Common myeloid progenitor, CD34-positive (primary cell): ENCODE measurements around the gene ATG16L2.

Experiments used
- CTCF ChIA-PET: fragments of 350-600 bp; sonication (Branson Sonifier 250); formaldehyde crosslinking; loops from one replicate; lab custom pipeline; 2021; ENCODE audit warnings: antibody characterized with exemption; lab: Charles Lee
- POLR2A ChIA-PET: fragments of 350-600 bp; sonication (Branson Sonifier 250); formaldehyde crosslinking; loops from one replicate; lab custom pipeline; 2021; ENCODE audit warnings: antibody characterized with exemption; lab: Charles Lee
- DNase-seq, 3 donors: peaks; one replicate each; pipeline versions ENCODE4 v3.0.0 to v3.0.0-alpha.2; 2013
- H3K27ac ChIP-seq, 2 experiments: 1 replicate in 1 of 2; 2 replicates in 1 of 2; pipeline ENCODE4 v1.7.0; 2013; ENCODE audit warnings: inconsistent platforms in 2 of 2, low read length in 2 of 2, mild to moderate bottlenecking in 2 of 2, low read depth in 1 of 2, moderate library complexity in 1 of 2; ENCODE audit not compliant: severe bottlenecking in 2 of 2, insufficient read depth in 1 of 2, poor library complexity in 1 of 2
- H3K27me3 ChIP-seq, 5 experiments: replicated peaks in 2 of 5; 1 replicate in 3 of 5; 2 replicates in 2 of 5; pipeline versions ENCODE4 v1.6.1 to v1.7.0; 2013; ENCODE audit warnings: low read length in 4 of 5, mild to moderate bottlenecking in 2 of 5, moderate library complexity in 2 of 5, inconsistent platforms in 1 of 5; ENCODE audit not compliant: insufficient read depth in 5 of 5, control insufficient read depth in 4 of 5
- H3K36me3 ChIP-seq, 4 experiments: 1 replicate in 2 of 4; 2 replicates in 2 of 4; pipeline versions ENCODE4 v1.6.1 to v1.7.0; 2013; ENCODE audit warnings: low read length in 3 of 4, control low read depth in 1 of 4, mild to moderate bottlenecking in 1 of 4; ENCODE audit not compliant: control insufficient read depth in 4 of 4, insufficient read depth in 4 of 4
- H3K4me1 ChIP-seq, 4 experiments: 1 replicate in 3 of 4; 2 replicates in 1 of 4; pipeline versions ENCODE4 v1.6.1 to v1.7.1; 2013; ENCODE audit warnings: low read length in 3 of 4, mild to moderate bottlenecking in 3 of 4, control low read depth in 1 of 4, inconsistent platforms in 1 of 4, moderate library complexity in 1 of 4; ENCODE audit not compliant: control insufficient read depth in 4 of 4, insufficient read depth in 4 of 4; ENCODE audit errors: control extremely low read depth in 1 of 4
- H3K4me3 ChIP-seq, 7 experiments: 1 replicate in 4 of 7; 2 replicates in 3 of 7; pipeline versions ENCODE4 v1.5.1 to v1.7.0; 2013; ENCODE audit warnings: mild to moderate bottlenecking in 7 of 7, low read length in 6 of 7, moderate library complexity in 6 of 7, inconsistent platforms in 2 of 7, low read depth in 2 of 7, control low read depth in 1 of 7; ENCODE audit not compliant: insufficient read depth in 4 of 7, control insufficient read depth in 1 of 7; ENCODE audit errors: extremely low read depth in 1 of 7
- H3K9me3 ChIP-seq, 5 experiments: 1 replicate in 4 of 5; 2 replicates in 1 of 5; pipeline versions ENCODE4 v1.6.1 to v1.7.1; 2013; ENCODE audit warnings: low read length in 4 of 5, mild to moderate bottlenecking in 2 of 5, inconsistent platforms in 1 of 5, low read depth in 1 of 5, moderate library complexity in 1 of 5; ENCODE audit not compliant: control insufficient read depth in 4 of 5, insufficient read depth in 2 of 5; ENCODE audit errors: control extremely low read depth in 1 of 5
- WGBS: methylation state at CpG from one replicate; pipeline ENCODE4 v1.1.5; 2013; ENCODE audit not compliant: insufficient coverage; 5-methylcytosine and 5-hydroxymethylcytosine counted together

ATG16L2 gene

DNA sequence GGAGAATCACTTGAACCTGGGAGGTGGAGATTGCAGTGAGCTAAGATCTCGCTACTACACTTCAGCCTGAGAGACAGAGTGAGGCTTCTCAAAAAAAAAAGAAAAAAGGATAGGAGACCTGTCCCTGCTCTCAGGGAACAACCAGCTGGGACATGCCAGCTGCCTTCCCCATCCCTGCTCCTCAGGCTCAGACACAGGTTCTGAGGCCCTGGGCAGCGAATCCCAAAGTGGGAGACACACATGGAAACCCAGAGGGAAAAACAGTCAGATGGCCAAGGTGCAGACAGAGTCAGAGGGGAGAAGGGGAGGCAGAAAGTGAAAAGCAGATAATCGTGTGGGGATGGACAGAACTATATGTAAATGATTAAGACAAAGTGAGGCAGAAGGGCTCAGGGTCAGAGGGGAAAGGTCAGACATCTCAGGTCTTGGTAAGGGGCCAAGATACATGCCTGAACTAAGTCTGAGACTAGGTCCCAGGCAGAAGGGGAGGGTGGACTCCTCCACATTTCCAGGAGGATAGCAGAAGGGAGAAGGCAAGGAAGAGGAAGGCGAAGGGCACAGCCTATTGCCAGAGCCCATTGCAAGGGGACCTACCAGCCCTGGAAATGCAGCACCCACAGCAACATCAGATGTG lies 34.6 kb upstream of the ATG16L2 start:
- peaks cover 0 to 3% (median 0%) of the 10 kb centered on the region in 4 experiments for H3K36me3 ChIP-seq
- POLR2A ChIA-PET, result interaction anchor here (0.7 kb wide), 1 partner anchor 26 kb away, joined by 7 read pairs; no protein-coding TSS in a partner anchor
- H3K4me3 ChIP-seq, result no peak overlapping the region
- CTCF ChIA-PET, result interaction anchor here (1.1 to 10.4 kb wide), 3 partner anchors 10 to 52 kb away, joined by 3 to 87 read pairs (median 3); partner anchors contain the start of gene STARD10
- DNase-seq, result no peak
- H3K4me1 ChIP-seq, result peaks cover 0 to 28% (median 16%) of the 10 kb centered on the region in 4 experiments
- no peaks in the 10 kb centered on the region for H3K9me3 ChIP-seq
- WGBS, result 96% methylated on average over 4 of the region's 4 CpGs
- peaks cover 0 to 5% (median 0%) of the 10 kb centered on the region in 5 experiments for H3K27me3 ChIP-seq
- H3K27ac ChIP-seq, result no peak overlapping the region

DNA sequence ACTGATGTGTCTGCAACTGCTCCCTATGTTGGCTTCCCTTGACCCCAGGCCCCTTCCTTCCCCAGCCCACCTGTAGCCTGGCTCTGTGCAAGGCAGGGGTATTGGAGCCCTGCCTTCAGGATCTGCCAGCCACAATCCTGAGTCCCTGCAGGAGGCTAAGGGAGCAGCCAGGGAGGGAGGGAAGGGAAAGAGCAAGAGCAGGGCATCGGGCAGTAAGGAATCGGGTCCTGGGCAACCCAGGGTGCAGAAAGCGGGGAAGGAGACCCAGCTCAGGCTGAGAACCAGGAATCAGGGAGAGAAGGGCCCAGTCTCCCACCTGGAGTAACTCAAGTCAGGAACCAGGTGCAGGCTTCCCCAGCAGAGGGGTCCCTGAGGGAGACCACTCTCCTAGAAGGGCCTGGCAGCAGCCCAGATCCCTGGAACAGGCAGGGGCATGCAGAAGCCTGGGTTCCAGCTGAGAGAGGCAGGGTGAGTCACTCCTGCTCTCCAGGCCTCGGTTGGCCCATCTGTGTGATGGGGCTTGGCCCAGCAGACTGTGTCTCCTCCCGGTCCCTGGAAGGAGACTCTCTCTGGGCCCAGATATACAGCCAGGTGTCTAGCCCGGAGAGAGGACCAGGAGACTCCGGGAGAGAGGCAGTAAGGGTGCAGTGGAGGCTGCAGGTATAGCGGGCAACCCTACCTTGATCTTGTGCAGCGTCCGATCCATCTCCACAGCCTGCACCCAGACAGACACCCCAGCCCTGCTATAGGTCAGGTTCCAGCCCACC lies 33.7 kb upstream of the ATG16L2 start:
- Histone ChIP-seq H3K9me3 (no peaks in the 10 kb centered on the region), H3K27me3 (peaks cover 0 to 5% (median 0%) of the 10 kb centered on the region in 5 experiments), H3K4me1 (peaks cover 0 to 28% (median 16%) of the 10 kb centered on the region in 4 experiments), H3K4me3 (peak overlapping the region in 4 of 7 experiments; percentile 38 to 76 (median 66)), H3K36me3 (peaks cover 0 to 3% (median 0%) of the 10 kb centered on the region in 4 experiments), H3K27ac (no peak overlapping the region)
- ChIA-PET CTCF (no interaction called here), POLR2A (no interaction called here)
- DNase-seq, result no peak
- 97% methylated on average over 9 of the region's 10 CpGs for WGBS

DNA sequence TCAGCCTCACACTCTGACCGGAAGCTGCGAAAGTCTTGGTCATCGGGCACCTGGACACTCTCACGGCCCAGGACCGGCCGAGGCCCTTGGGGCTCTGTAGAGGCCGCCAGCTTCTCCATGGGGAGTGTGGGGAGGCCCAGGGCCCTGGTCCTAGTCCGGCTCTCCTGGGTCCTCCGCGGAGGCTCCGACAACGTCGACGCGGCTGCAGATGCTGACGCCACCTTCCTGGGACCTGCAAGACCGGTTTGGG lies 33.2 kb upstream of the ATG16L2 start:
- peaks cover 0 to 3% (median 0%) of the 10 kb centered on the region in 4 experiments for H3K36me3 ChIP-seq
- H3K4me3 ChIP-seq, result peak overlapping the region in 5 of 7 experiments; percentile 38 to 76 (median 64)
- peaks cover 0 to 29% (median 17%) of the 10 kb centered on the region in 4 experiments for H3K4me1 ChIP-seq
- no peaks in the 10 kb centered on the region for H3K9me3 ChIP-seq
- H3K27ac ChIP-seq, result no peak overlapping the region
- POLR2A ChIA-PET, result interaction anchor here (1.0 kb wide), 1 partner anchor 11 kb away, joined by 3 read pairs; no protein-coding TSS in a partner anchor
- no peak for DNase-seq
- WGBS, result 36% methylated on average over 16 of the region's 17 CpGs
- peaks cover 0 to 5% (median 0%) of the 10 kb centered on the region in 5 experiments for H3K27me3 ChIP-seq
- CTCF ChIA-PET, result no interaction called here

DNA sequence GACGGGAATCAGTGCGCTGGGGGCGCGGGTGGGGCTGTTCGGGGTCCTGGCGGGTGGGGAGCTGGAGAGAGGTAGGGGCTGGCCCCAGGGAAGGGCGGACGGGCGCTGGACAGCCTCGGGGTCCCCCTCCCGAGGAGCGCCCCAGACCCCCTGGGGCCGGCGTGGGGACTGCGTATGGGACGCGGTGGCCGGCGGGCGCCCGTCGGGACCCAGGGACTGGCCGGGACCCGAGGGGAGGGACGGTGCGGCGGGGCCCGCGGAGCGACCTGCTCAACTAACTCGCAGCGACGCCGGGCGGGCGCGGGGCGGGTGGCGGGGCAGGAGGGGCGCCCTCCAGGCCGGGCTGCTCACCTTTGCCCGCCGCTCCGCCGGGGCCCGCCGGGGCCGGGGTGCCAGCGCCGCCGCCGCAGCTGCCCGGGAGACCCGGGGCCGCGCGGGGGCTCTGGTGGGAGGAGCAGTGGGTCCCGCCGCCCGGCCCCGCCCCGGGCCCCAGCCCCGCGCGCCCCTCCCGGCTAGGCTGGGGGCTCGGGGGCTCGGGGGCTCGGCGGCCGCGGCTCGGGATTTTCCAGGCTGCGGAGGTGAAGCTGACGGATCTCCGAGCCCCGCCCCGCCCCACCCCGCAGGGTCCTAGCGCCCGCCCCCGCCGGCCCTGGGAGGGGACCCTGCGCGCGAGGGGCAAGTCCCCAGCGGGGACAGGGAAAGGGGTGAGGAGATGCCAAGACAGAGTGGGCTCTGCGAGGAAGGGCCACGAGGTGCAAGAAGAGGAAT lies 32.7 kb upstream of the ATG16L2 start:
- Histone ChIP-seq H3K27me3 (peaks cover 0 to 5% (median 0%) of the 10 kb centered on the region in 5 experiments), H3K27ac (no peak overlapping the region), H3K36me3 (peaks cover 0 to 3% (median 0%) of the 10 kb centered on the region in 4 experiments), H3K4me3 (peak overlapping the region; percentile 20 to 76 (median 55)), H3K4me1 (peaks cover 0 to 29% (median 22%) of the 10 kb centered on the region in 4 experiments), H3K9me3 (no peaks in the 10 kb centered on the region)
- CTCF ChIA-PET, result interaction anchor here (1.2 to 1.9 kb wide), 6 partner anchors 8 to 32 kb away, joined by 3 to 11 read pairs (median 6); partner anchors contain the start of genes ATG16L2 and STARD10
- 1% methylated on average over 75 of the region's 89 CpGs for WGBS
- POLR2A ChIA-PET, result interaction anchor here (1.0 kb wide), 1 partner anchor 12 kb away, joined by 3 read pairs; no protein-coding TSS in a partner anchor
- peak in 2 of 3 donors; percentile 44 to 53 for DNase-seq

DNA sequence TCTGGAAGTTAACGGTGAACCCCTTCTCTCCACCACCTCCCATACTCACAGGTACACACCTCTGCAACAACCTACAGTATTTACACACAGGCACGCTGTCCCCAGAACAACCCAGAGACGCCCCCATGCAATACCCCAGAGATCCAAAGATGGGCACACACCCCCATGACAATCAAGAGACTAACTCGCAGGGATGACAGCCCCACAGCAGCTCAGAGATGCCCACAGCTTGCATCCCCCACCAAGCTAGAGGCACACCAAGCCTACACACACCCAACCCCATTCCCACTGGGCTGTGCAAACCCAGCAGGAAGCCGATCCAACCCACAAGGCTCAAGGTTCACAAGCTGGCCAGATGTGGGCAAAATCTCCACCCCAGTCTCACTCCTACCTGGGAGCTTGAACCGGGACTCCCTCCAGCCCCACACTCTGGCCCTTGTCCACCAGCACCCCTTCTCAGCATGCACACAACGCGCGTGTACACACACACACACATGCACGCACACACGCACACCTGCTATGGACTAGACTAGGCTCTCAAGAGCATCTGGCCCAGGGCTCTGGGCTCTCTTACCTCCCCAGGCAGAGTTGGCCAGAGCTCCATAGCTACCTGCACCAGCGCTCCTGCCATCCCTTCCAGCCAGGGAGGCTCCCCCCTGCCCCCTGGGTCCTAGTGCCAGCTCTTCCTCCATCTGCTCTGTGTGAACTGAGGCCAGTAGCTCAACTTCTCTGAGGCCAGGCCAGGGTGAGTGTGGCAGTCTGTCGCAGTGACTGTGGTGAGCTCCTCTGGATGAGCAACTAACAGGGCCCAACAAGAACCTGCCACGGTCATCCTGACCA lies 31.9 kb upstream of the ATG16L2 start:
- Histone ChIP-seq H3K4me3 (peak overlapping the region in 6 of 7 experiments; percentile 36 to 76 (median 58)), H3K36me3 (peaks cover 0 to 3% (median 0%) of the 10 kb centered on the region in 4 experiments), H3K27ac (no peak overlapping the region), H3K4me1 (peaks cover 0 to 33% (median 28%) of the 10 kb centered on the region in 4 experiments), H3K9me3 (no peaks in the 10 kb centered on the region), H3K27me3 (peaks cover 0 to 5% (median 0%) of the 10 kb centered on the region in 5 experiments)
- POLR2A ChIA-PET, result interaction anchor here (0.6 kb wide), 1 partner anchor 30 kb away, joined by 3 read pairs; no protein-coding TSS in a partner anchor
- DNase-seq, result peak in 1 of 3 donors; percentile 36
- WGBS, result 71% methylated on average over 12 of the region's 14 CpGs
- CTCF ChIA-PET, result interaction anchor here (0.8 to 2.8 kb wide), 9 partner anchors 9 to 57 kb away, joined by 3 to 11 read pairs (median 6); partner anchors contain the start of genes ATG16L2 and STARD10
